ENCODE data around the gene TLCD3B.

The TLCD3B gene

GRCh38 chr16:30049871-30050270, 18.8 kb upstream of the TLCD3B start:
- TF ChIP-seq GABPA (IDR thresholded peaks at IDR 0.05; ENCODE audit: low read depth) (no peak), CTCF (IDR thresholded peaks at IDR 0.05; ENCODE audit: insufficient read depth, low read length) (no peak), SPI1 (IDR thresholded peaks at IDR 0.05; ENCODE audit: borderline replicate concordance, low read depth) (no peak), POLR2AphosphoS5 (IDR thresholded peaks at IDR 0.05; ENCODE audit: low read depth) (no peak), REST (IDR thresholded peaks at IDR 0.05; ENCODE audit: insufficient replicate concordance, low read depth) (no peak)
- Histone ChIP-seq H3K27ac (replicated peaks) (no peak overlapping the region), H3K4me3 (replicated peaks; ENCODE audit: insufficient read depth, low read length) (no peak overlapping the region), H3K27me3 (ENCODE audit: insufficient read depth, poor library complexity, severe bottlenecking) (no peaks in the 10 kb centered on the region)
- no peak for DNase-seq (ENCODE audit: low read depth in 1 of 2, low spot score in 1 of 2)

DNA sequence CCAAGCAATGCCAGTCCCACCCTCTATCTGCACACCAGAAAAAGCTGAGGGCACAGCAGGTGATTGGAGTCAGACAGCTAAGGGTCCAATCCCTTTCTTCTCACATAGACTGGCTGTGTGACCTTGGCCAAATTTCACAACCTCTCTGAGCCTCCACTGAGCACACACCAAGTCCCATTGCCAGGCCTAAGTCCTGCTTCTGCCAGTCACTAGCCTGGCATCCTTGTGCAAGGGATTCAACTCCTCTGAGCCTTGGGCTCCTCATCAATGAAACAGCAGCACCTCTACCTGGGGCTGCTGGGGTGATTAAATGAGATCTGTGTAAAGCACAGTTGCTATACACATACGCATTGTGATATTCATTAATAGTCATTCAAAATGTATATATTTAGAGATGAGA, 15.5 kb upstream of the TLCD3B start:
- TF ChIP-seq POLR2AphosphoS5 (IDR thresholded peaks at IDR 0.05; ENCODE audit: low read depth) (no peak), REST (IDR thresholded peaks at IDR 0.05; ENCODE audit: insufficient replicate concordance, low read depth) (no peak), SPI1 (IDR thresholded peaks at IDR 0.05; ENCODE audit: borderline replicate concordance, low read depth) (no peak), CTCF (IDR thresholded peaks at IDR 0.05; ENCODE audit: insufficient read depth, low read length) (no peak), GABPA (IDR thresholded peaks at IDR 0.05; ENCODE audit: low read depth) (no peak)
- Histone ChIP-seq H3K27me3 (ENCODE audit: insufficient read depth, poor library complexity, severe bottlenecking) (no peaks in the 10 kb centered on the region), H3K4me3 (replicated peaks; ENCODE audit: insufficient read depth, low read length) (no peak overlapping the region), H3K27ac (replicated peaks) (no peak overlapping the region)
- no peak for DNase-seq (ENCODE audit: low read depth in 1 of 2, low spot score in 1 of 2)

- no peak overlapping the region for H3K4me3 ChIP-seq (replicated peaks; ENCODE audit: insufficient read depth, low read length)
- no peak overlapping the region for H3K27ac ChIP-seq (replicated peaks)
- TF ChIP-seq GABPA (IDR thresholded peaks at IDR 0.05; ENCODE audit: low read depth) (no peak), POLR2AphosphoS5 (IDR thresholded peaks at IDR 0.05; ENCODE audit: low read depth) (no peak), SPI1 (IDR thresholded peaks at IDR 0.05; ENCODE audit: borderline replicate concordance, low read depth) (no peak), CTCF (IDR thresholded peaks at IDR 0.05; ENCODE audit: insufficient read depth, low read length) (no peak), REST (IDR thresholded peaks at IDR 0.05; ENCODE audit: insufficient replicate concordance, low read depth) (no peak)
- no peak for DNase-seq (ENCODE audit: low read depth in 1 of 2, low spot score in 1 of 2)
- no peaks in the 10 kb centered on the region for H3K27me3 ChIP-seq (ENCODE audit: insufficient read depth, poor library complexity, severe bottlenecking)
Observed at GRCh38 chr16:30046178-30046577, 15.1 kb upstream of the TLCD3B start.

Measured in HL-60 (cell line).